HG03025 (cell line): ENCODE measurements around the gene DNASE1L3.
"Not testable (repeated sequence)": the region's sequence is repeated elsewhere in the genome, so short reads cannot be mapped to it uniquely, and the experiment has no call there.

Source experiments
- ATAC-seq: cut with Tn5 transposase; IDR thresholded peaks from one replicate; pipeline ENCODE4 v1.9.1; 2021; ENCODE audit warnings: mild to moderate bottlenecking, moderate library complexity; ENCODE audit not compliant: unreplicated experiment, low FRiP score

The DNASE1L3 gene

GRCh38 chr3:58210761-58211460 lies at the start of gene DNASE1L3:
TSS of gene DNASE1L3 (minus strand) at chr3:58210972. CDS start at chr3:58210906, 66 bp downstream.
- ATAC-seq = no peak

GRCh38 chr3:58260261-58260731 lies 49.5 kb upstream of the DNASE1L3 start:
- ATAC-seq = no peak

- ATAC-seq = no peak
These were observed 47.8 kb upstream of the DNASE1L3 start for GRCh38 chr3:58258392-58259055.

GRCh38 chr3:58256511-58256910 lies 45.7 kb upstream of the DNASE1L3 start:
- no peak for ATAC-seq

- no peak for ATAC-seq
These were observed 45.3 kb upstream of the DNASE1L3 start for GRCh38 chr3:58256061-58256460.

GRCh38 chr3:58254144-58254543 lies 43.4 kb upstream of the DNASE1L3 start:
- ATAC-seq = no peak

GRCh38 chr3:58251631-58252035 lies 40.9 kb upstream of the DNASE1L3 start:
- no peak for ATAC-seq

GRCh38 chr3:58250093-58250707 lies 39.4 kb upstream of the DNASE1L3 start:
- no peak for ATAC-seq

GRCh38 chr3:58249358-58250092 lies 38.8 kb upstream of the DNASE1L3 start:
- no peak for ATAC-seq

- ATAC-seq = no peak
These were observed 35.6 kb upstream of the DNASE1L3 start for GRCh38 chr3:58246148-58247047.

GRCh38 chr3:58243976-58244585 lies 33.3 kb upstream of the DNASE1L3 start:
- no peak for ATAC-seq

GRCh38 chr3:58242860-58243259 lies 32.1 kb upstream of the DNASE1L3 start:
- ATAC-seq = not testable (repeated sequence)

GRCh38 chr3:58242340-58242739 lies 31.6 kb upstream of the DNASE1L3 start:
- no peak for ATAC-seq

GRCh38 chr3:58241306-58242044 lies 30.7 kb upstream of the DNASE1L3 start:
- no peak for ATAC-seq

GRCh38 chr3:58238830-58239229 lies 28.1 kb upstream of the DNASE1L3 start:
- no peak for ATAC-seq

- ATAC-seq = peak; percentile 39
These were observed 27.3 kb upstream of the DNASE1L3 start for GRCh38 chr3:58237941-58238681.

- ATAC-seq = peak; percentile 77
These were observed 26.6 kb upstream of the DNASE1L3 start, which contains the start of gene ABHD6 for GRCh38 chr3:58237238-58237940. TSS of gene ABHD6 (plus strand) at chr3:58237792. CDS start at chr3:58256587, 18,795 bp downstream.
